Stimulated activated CD8-positive, alpha-beta memory T cell treated with anti-CD3 and anti-CD28 coated beads, Interleukin-7, amount 100 ng/mL, for 24 hours (primary cell): ENCODE data around the gene VASH1.

Experiments
- DNase-seq: peaks from one replicate; pipeline ENCODE4 v3.0.0-alpha.2; 2020; ENCODE audit warnings: low read depth

Gene VASH1

GRCh38 chr14:76772300-76773187, 11.3 kb downstream of the VASH1 start:
- no peak for DNase-seq

GRCh38 chr14:76773188-76773885, 12.1 kb downstream of the VASH1 start:
- DNase-seq, result no peak

GRCh38 chr14:76773956-76774820, 12.9 kb downstream of the VASH1 start:
- DNase-seq, result no peak

DNA sequence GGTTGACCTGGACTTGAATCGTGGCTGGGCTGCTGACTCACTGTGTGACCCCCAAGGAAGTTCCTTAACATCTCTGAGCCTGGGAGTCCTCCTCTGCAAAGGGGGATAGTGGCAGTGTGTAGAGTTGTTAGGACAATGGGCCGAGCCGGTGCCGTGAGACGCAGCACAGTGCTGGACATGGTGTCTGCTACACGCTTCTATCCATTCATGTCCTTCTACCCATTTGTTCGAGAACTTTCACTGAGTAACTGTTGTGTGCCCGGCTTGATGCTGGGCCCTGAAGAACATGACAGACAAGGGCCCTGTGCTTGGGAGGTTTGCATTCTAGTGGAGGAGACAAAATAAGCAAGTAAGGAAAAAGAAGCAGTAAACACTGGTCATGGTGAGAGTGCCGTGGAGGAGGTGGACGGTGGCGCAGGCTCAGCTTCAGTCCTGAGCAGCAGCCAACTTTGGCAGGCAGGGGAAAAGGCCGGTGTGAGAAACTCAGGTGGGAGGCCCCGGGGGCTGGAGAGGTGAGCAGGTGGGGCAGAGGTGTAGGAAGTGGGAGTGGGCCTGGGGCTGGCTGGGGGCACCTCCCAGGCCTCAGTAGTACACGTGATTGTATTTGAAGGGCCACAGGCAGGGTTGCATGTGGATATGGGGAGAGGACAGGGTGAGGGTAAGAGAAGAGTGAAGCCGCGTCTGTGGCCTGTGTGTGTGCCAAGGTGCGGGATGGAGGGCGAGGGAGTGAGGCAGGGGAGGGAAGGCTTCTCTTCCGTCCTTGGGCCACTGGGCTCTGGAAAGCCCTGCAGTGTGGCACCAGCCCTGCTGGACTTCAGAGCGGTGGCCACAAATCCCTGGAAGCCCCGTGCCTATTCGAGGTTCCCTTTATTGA, 13.8 kb downstream of the VASH1 start:
- no peak for DNase-seq

DNA sequence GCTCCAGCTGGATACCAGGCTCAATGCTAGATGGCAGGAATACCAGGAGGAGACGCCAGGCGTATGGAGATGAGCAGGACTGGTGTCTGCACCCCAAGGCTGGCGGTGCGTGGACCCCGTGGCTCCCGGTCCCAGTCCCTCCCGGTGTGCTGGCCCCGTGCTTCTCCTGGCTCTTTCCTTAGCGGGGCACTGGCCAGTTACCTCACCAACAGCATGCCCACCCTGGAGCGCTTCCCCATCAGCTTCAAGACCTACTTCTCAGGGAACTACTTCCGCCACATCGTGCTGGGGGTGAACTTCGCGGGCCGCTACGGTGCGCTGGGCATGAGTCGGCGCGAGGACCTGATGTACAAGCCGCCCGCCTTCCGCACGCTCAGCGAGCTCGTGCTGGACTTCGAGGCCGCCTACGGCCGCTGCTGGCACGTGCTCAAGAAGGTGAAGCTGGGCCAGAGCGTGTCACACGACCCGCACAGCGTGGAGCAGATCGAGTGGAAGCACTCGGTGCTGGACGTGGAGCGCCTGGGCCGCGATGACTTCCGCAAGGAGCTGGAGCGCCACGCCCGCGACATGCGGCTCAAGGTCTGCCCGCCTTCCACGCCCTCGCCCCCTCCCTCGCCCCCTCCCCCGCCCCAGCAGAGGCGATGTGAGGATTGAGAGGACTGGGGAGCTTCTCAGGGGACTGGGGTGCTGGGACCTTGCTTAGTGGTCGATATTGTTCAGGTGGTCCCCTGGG, 14.6 kb downstream of the VASH1 start:
- DNase-seq, result no peak

DNA sequence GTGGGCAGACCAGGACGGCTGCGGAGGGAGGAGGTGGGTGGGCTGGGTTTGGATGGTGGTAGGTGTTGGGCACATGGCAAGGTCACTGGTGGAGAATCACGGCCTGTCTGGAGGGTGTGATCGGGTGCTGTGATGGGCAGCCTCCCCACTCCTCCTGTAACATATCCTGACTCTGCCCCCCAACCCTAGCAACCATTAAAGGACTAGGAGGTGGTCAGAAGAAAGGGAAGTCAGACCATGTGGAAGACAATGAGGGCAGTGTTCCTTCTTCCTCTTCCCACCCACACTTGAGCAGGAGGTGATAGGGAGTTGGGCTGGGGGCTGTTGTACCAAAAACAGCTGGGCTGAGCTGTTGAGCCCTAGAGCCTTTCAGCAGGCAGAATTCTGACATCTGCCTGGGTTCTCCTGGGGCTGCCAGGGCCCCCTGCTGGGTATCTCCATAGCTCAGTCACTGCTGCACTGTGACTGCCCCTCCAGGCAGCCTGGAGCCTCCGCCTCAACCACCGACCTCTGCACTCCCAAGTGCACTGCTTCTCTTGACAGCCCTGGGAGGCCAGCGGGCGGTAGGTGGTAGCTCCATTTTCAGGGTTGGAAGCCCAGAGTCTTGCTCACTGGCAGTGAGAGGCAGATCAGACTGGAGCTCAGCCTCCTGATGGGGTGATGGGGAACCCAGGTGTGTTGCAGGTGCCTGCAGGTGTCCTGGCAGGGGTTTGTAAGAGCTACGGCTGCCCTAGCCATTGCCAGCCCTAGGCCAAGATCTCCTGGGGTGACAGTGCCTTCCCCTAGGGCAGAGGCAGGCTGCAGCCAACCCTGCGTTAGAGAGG, 15.4 kb downstream of the VASH1 start:
- no peak for DNase-seq

DNA sequence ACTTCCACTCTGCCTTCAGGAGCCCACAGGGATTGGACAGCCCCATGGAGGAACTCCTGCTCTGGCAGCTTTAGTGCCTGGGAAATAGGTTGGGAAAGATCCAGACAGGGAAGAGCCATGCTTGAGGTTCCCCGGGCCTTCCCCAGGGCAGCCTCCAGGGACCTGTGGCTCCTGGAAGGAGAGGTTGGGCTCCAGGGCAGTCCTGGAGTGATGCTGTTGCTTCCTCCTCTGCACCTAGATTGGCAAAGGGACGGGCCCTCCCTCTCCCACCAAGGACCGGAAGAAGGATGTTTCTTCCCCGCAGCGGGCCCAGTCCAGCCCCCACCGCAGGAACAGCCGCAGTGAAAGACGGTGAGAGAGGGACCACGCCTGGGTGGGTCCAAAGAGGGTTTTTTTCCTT, 16.5 kb downstream of the VASH1 start:
- no peak for DNase-seq

GRCh38 chr14:76778546-76779215, 17.4 kb downstream of the VASH1 start:
- no peak for DNase-seq

DNA sequence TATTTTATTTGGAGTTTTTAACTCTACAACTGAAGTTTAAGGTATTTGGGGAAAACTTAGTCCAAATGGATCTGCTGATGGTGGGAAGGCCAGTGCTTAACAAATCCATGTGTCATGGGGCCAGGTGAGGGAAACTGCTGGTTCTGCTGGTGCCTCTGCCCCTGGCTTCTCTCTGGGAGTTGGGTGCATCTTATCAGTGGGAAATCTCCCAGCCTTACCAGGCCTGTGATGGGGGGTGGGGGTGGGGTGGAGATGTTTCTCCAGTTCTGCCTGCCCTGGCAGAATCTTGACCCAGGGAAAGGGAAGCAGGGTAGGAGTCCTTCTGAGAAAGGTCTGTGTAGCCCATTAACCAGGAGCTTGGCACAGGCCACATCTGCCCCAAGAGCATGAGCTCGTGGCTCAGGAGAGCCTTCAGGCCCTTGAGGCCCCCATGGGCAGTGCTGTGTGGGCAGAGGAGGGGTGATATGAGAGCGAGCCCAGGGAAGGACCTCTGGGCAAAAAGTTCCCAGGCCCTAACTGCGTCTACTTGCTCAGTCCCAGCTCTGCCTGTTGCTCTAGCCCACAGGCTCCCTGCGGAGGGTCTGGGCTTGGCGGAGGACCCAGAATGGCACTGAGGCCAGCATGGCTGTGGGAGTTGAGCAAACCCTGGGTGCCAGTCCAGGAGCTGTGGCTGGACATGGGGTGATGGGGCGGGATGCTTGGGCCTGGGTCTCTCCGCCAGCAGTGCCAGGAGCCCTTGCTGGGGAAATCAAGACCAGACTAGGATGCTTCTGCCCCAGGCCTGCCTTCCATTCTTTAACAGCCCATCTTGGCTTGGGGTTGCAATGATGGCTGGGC, 18.2 kb downstream of the VASH1 start:
- no peak for DNase-seq

GRCh38 chr14:76780058-76780345, 18.7 kb downstream of the VASH1 start:
- no peak for DNase-seq

- DNase-seq, result no peak
Measured at GRCh38 chr14:76780360-76780759, 19.1 kb downstream of the VASH1 start.

DNA sequence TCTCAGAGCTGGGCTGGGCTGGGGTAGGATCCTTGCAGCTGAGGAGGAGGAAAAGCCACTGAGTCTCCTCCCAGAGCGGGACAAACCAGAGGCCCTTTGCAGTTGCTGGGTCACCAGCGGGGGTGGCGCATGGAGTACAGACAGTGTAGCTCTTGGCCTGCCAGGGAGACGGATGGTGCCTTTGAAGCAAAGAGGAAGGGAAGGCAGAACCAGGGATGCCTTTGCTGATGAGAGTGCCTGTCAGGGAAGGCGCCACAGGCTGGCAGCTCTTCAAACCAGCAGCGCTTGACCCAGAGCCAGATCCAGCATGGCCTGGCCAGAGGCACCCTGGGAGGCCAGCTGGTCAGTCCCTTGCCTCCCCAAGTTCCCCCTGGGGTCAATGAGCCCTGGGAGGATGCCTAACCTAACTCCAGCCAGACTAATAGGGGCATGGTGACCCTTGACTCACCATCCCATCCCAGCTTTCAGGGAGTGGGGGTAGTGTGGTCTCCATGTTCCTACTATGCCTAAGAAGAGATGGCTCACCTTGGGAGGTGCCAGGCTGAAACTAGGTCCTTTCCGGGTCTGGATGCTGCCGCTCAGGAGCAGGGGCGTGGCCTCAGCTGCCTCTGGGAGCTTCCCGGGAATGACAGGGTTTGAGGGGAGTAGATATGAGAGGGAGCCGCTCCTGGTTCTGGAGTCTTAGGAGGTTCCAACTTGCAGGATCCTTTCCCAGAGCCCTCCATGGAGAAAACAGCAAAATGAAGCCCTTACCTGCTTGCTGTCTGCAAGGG, 19.8 kb downstream of the VASH1 start:
- no peak for DNase-seq

GRCh38 chr14:76781648-76782051, 20.4 kb downstream of the VASH1 start:
- DNase-seq, result no peak

GRCh38 chr14:76782115-76782884, 21.0 kb downstream of the VASH1 start:
- DNase-seq, result no peak

DNA sequence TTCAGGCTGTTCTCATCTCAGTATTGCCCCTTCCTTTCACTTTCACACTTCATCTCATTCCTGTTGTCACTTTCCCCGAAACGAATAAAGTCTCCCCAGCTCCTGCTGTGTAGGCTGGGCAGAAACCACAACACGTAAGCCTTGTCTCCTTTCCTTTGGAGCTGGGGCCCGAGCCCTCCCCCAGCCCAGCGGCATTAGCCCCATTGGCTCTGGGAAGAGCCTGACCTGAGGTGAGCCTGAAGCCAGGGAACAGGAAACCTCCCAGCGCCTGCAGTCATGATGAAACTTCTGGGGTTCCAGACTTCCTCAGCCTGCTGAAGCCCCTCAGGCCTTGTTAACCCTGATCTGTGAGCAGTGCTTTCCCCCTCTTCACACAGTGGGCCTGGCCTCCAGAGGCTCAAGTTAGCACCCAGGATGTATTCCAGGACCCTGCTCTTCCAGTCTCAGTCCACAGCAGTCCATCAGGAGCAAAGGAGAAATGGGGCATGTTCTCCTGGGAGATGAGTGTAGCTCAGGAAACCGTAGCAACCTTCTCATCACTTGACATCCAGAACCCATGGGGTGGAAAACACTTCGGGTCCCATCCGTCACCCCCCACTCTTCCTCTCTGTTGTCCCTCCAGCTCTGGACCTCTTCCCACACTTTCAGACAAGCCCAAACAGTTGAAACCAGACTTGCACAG, 21.8 kb downstream of the VASH1 start:
- DNase-seq, result no peak

- DNase-seq, result no peak
Measured at GRCh38 chr14:76784266-76784874, 23.1 kb downstream of the VASH1 start.
